ENCODE measurements around the gene ZFHX3. TPM values are rescaled to one million over a fixed set of nuclear protein-coding genes. Genes with fewer than 3 reads are reported as not detected.

Gene ZFHX3
- total RNA-seq, 4 donors from 2014 or later, result 19.7 to 70.4 (median 34.6) TPM

DNA sequence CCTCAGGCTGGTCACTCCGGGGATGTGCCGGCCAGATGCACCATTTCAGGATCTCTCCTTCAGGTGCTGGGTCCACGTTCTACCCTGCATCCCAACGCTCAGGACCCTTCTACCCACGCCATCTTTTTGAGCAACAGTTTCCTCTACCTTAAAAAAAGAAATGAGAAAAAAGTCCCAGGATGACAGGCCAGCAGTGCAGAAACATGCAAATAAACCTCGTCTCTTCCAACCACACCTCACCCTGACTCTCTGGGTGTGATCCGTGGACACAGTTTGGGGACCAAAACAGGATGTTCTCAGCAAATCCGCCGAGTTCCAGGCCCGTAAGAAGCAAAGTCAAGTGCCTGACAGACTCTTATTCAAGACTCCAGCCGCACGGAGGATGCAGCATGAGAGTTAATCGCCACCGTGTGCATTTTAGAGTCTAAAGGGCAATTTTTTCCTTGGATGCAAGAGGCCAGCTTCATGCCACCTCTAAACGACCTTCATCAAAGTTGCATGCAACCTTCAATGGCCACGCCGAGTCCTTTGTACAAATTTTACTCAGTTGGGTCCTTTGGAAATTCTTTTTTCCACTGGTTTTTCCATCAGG is 99.6 kb downstream of the ZFHX3 start:
- TF ChIP-seq, protein P1, sequence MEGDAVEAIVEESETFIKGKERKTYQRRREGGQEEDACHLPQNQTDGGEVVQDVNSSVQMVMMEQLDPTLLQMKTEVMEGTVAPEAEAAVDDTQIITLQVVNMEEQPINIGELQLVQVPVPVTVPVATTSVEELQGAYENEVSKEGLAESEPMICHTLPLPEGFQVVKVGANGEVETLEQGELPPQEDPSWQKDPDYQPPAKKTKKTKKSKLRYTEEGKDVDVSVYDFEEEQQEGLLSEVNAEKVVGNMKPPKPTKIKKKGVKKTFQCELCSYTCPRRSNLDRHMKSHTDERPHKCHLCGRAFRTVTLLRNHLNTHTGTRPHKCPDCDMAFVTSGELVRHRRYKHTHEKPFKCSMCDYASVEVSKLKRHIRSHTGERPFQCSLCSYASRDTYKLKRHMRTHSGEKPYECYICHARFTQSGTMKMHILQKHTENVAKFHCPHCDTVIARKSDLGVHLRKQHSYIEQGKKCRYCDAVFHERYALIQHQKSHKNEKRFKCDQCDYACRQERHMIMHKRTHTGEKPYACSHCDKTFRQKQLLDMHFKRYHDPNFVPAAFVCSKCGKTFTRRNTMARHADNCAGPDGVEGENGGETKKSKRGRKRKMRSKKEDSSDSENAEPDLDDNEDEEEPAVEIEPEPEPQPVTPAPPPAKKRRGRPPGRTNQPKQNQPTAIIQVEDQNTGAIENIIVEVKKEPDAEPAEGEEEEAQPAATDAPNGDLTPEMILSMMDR (IDR thresholded peaks at IDR 0.05; ENCODE audit: low read depth), result no peak

DNA sequence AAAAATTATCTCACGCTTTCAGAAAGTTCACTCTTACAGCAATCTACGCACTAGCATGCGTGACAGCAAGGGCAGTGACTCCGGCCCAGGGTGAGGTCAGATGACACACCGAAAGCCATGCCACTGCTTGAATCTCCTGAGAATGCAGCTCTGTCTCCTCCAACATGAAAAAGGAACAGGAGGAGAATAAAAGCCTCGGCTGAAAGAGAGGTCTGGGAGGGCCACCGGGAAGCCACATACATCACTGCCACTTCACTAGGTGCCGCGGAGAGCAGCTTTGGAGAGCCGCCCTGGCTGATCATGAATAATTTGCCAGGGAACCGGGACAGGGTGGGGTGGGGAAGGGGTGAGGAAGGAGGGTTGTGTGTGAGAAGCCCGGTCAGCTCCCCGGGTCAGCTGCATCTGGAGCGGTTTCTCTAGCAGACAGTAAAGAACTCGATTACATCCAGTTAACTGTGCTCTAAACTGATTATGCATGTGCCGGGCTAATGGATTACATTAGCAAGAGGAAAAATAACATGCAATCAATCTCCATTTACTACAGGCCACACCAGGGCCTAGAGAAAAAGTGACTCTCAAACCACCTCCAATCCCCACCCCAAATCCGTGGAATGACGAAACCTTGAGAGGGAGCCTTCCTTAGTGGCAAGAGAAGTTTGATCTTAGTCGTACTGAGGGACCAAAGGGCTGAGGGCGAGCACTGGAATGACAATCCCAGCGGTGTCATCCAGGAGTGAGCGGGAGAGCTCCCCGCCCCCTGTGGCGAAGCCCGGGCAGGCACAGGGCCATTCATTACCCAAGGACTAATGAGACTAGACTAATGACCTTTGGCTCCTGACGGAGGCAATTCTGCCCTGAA is 100.3 kb downstream of the ZFHX3 start:
- TF ChIP-seq, protein P1 (IDR thresholded peaks at IDR 0.05; ENCODE audit: low read depth), result no peak

DNA sequence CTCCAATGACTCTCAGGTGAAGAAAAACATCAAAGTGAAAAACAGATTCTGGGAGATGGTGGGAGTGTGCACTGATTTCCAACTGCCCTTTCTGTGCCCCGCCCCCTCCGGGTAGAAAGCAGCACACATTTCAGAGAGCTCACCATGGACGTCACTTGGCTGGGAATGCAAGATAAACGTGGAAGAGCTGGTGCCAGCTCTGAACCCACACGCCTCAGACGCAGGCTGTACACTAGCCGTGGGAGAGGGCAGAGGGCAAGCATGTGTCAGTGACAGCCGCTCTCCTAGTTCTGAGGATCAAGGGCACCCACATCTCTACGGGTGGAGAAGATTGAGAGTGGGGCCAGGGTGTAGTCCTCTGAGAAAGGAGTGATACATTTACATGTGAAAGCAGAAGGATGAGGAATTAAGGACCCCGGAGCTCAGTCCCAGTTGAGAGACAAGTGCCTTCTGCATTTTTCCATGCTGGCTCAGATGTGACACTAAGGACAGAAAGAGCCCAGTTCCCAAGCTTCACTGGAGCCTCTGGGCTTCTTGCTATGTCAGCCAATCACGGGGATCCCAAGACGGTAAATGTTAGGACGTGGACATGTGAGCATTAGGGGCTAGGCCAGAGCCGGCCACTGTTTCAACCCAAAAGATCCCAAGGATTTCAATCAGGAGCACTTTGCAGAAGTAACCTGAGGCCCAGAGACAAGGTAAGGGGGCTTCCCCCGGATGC is 101.3 kb downstream of the ZFHX3 start:
- TF ChIP-seq, protein P1 (IDR thresholded peaks at IDR 0.05; ENCODE audit: low read depth), result no peak

DNA sequence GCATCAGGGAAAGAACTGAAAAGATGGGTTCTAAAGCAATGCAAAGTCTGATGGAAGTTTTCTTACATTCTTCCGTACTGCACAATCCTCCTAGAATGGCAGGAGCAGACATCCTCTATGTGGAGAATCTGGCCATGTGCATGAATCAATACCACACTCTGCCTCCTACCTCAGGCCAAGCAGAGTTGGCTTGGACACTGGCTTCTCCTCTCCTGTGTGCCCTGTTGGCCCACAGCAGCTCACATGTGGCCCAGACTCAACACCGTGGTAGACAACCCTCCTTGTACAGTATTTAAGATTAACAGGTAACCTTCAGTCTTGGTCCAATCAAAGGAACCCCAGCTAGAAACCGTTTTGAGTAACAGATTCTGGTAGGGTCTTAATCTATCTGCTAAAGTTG is 101.9 kb downstream of the ZFHX3 start:
- TF ChIP-seq, protein P1 (IDR thresholded peaks at IDR 0.05; ENCODE audit: low read depth), result no peak

DNA sequence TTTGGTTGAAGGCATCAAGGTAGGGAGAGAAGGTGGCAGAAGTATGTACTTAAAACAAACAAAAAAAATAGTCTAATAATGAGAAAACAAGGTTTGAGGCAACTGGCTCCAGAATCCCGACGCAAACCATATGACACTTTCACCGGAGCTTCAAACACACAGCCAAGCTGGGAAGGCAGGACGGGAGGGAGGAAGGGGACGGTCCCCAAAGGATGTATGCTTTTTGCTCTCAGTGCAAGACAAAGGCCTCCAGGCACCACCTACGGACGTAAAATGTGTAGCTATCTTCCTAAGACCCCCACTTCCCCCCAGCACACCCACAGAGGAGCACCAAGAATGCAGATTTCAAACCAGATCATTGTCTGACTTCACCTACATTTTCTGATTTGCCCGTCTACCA is 102.3 kb downstream of the ZFHX3 start:
- TF ChIP-seq, protein P1 (IDR thresholded peaks at IDR 0.05; ENCODE audit: low read depth), result no peak

DNA sequence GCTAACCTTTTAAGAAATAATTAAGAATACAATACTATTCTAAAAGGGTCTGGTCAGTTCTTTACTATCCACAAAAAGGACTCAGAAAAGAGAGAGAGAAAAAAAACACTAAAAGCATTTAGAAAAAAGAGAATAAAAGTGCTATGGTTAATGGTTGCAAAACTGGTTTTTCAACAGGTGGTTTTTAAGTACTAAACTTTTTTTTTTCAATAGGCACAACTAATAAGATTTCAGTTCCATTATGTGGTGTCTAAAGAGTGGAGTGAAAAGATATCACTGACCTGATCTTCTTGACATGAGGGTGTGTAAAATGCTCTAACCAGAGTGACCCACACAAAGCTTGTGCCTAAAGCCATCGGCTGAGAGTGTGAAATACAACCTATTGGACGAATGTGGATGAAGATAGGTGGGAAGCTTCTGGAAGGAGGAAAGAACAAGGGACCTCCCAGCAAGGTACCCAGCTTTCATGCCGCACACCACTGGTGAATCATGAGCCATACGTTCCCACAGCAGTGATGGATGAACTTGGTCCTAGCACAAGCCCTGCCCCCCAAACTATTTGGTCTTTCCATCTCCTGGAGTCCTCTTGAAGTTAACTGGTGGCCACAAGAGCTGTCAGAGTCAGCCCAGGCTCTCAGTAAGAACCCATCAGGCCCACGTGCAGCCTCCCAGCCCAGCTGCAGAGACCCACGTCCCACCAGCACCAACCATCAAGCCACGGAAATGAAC is 103.0 kb downstream of the ZFHX3 start:
- TF ChIP-seq, protein P1 (IDR thresholded peaks at IDR 0.05; ENCODE audit: low read depth), result no peak
